ENCODE data around the gene ATP2A1. TPM values are rescaled to one million over a fixed set of nuclear protein-coding genes. Genes with fewer than 3 reads are reported as not detected.

ATP2A1 gene
- total and polyA plus RNA-seq, 2 of the 13 experiments (the other 11 are each of a cell fraction or from before 2014, with no cell fraction given), result 3.2 to 12.5 TPM

- no peak for TF ChIP-seq ZNF318 (CRISPR knock-in tag; IDR thresholded peaks at IDR 0.05)
- peak; percentile 40; the same call in 1 of the 2 replicates for TF ChIP-seq HDAC1 (CRISPR knock-in tag; IDR thresholded peaks at IDR 0.05)
- peak; percentile 25 for TF ChIP-seq TBL1XR1 (IDR thresholded peaks at IDR 0.05; ENCODE audit: borderline replicate concordance, low read length, partially characterized antibody)
- no peak; the same call in 1 of the 2 replicates for TF ChIP-seq ZKSCAN8 (CRISPR knock-in tag; IDR thresholded peaks at IDR 0.05; ENCODE audit: borderline replicate concordance)
- no peak for TF ChIP-seq ZNF530 (CRISPR knock-in tag; IDR thresholded peaks at IDR 0.05; ENCODE audit: low read depth)
- TF ChIP-seq FOXJ3 (CRISPR knock-in tag; IDR thresholded peaks at IDR 0.05; ENCODE audit: borderline replicate concordance), result no peak
- 0 out of 2 replicates have a peak, but pooled peaks have one; percentile 49 for TF ChIP-seq KDM5B (CRISPR knock-in tag; IDR thresholded peaks at IDR 0.05; ENCODE audit: borderline replicate concordance)
- no peak for TF ChIP-seq ZNF431 (CRISPR knock-in tag; IDR thresholded peaks at IDR 0.05; ENCODE audit: borderline replicate concordance, low read depth)
- TF ChIP-seq, protein P1, sequence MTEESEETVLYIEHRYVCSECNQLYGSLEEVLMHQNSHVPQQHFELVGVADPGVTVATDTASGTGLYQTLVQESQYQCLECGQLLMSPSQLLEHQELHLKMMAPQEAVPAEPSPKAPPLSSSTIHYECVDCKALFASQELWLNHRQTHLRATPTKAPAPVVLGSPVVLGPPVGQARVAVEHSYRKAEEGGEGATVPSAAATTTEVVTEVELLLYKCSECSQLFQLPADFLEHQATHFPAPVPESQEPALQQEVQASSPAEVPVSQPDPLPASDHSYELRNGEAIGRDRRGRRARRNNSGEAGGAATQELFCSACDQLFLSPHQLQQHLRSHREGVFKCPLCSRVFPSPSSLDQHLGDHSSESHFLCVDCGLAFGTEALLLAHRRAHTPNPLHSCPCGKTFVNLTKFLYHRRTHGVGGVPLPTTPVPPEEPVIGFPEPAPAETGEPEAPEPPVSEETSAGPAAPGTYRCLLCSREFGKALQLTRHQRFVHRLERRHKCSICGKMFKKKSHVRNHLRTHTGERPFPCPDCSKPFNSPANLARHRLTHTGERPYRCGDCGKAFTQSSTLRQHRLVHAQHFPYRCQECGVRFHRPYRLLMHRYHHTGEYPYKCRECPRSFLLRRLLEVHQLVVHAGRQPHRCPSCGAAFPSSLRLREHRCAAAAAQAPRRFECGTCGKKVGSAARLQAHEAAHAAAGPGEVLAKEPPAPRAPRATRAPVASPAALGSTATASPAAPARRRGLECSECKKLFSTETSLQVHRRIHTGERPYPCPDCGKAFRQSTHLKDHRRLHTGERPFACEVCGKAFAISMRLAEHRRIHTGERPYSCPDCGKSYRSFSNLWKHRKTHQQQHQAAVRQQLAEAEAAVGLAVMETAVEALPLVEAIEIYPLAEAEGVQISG (CRISPR knock-in tag; IDR thresholded peaks at IDR 0.05), result peak; percentile 56; the same call in 1 of the 2 replicates
Observed at GRCh38 chr16:28923652-28924398, 45.5 kb downstream of the ATP2A1 start (continued).

All from HepG2 (cell line).